HPDE6-E6E7 (cell line): ENCODE measurements around the gene MTHFD2.
A peak's percentile ranks its signal among the peaks of the same experiment; 100 is the strongest.
"Not testable (repeated sequence)": the region's sequence is repeated elsewhere in the genome, so short reads cannot be mapped to it uniquely, and the experiment has no call there.

Source experiments
- DNase-seq: peaks from one replicate; pipeline ENCODE4 v3.0.0; 2011; ENCODE audit warnings: missing footprints; ENCODE audit errors: extremely low spot score

MTHFD2 gene

DNA sequence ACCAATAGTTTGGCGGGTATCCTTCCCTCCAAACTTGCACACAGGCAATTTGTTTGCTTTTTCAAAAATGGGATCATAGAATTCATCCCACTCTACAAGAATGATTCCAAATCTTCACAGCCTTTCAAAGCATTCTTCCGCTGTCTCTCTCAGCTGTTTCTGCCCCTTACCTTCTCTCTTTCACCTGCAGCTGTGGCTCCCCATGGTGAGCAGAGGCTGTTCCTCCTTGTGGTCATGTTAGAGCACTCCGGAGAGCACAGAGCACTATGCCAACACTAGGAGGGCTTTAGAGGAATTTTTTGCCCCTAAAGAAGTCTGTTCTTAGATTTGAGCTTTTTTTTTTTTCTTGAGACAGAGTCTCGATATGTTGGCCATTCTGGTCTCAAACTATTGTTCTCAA, 30.4 kb downstream of the MTHFD2 start:
- DNase-seq: no peak

DNA sequence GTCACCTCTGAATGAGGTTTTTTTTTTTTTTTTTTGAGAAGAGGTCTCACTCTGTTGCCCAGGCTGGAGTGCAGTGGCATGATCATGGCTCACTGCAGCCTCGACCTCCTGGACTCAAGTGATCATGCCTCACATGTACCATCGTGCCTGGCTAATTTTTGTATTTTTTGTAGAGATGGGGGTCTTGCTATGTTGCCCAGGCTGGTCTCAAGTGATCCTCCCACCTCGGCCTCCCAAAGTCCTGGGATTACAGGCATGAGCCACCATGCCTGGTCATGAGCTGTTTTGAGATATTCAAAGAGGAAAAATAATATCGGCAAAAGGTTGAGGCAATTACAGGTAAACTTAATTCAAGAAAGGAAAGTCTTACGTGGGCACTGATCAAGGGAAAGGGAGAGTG, 31.4 kb downstream of the MTHFD2 start:
- not testable (repeated sequence) for DNase-seq

DNA sequence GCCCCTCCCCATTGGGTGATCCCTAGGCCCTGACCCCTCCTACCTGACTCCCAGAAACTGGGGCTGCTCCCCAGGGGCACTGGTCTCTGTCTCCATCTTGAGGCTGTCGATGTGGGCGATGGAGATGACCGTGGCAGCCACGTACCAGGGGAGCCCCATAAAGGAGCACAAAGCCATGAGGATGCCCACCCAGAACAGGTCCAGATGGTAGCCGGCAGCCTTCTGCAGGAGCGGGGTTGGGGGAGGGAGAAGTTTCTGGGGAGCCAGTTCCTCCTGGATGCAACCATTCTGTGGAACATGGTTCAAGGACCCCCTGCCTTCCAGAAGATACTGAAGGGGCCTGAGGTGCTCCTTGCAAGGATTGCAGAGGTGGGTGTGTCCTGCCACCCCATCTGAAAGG, 34.0 kb downstream of the MTHFD2 start:
- no peak for DNase-seq

DNA sequence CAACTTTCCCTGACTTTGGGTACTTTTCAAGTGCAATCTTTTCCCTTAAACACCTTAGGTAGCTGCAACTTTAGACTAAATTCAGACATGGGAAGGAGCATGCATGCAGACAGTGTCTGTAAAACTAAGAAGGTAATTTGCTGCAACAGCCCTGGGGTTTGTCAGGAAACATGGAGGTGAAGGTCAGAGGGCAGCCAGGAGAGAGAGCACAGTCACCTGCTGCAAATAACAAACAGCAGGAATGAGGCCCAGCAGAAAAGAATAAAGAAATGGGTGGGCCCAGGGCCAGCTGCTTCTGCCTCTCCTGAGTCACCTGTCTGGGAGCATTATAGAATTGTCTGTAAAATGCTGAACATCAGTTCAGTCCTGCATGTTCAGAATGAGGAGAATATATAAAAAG, 35.2 kb downstream of the MTHFD2 start:
- no peak for DNase-seq

DNA sequence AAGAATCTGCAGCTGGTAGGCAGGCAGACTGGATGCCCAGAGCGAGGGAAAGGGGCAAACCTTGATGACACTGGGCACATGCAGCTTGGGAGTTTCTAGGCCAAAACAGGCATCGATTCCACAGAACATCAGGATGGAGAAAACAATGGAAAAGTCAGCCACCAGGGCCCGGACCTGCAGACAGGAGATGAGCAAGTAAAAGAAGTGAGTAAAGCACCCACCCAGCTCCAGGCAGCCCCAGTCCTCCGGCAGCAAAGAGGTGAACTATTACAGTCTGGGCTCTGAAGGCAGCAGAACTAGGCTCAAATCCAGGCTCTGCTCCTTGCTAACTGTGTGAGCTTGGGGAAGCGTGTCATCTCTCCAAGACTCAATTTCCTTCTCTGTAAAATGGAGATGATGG, 36.6 kb downstream of the MTHFD2 start:
- no peak for DNase-seq

DNA sequence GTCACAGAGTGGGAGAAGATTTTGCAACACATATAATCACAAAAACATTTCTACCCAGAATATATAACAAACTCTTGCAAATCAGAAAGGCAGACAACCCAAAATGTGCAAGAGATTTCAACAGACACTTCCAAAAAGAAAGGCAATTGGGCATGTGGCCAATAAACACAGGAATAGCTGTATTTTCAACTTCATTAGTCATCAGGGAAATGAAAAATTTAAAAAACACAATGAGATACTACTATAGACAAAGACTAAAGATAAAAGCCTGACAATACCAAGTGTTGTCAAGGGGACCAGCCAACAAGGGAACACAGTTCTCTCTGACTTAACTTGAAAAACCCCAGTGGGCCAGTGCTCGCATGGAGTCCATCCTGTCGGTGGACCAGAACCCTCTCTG, 40.5 kb downstream of the MTHFD2 start:
- DNase-seq: no peak

DNA sequence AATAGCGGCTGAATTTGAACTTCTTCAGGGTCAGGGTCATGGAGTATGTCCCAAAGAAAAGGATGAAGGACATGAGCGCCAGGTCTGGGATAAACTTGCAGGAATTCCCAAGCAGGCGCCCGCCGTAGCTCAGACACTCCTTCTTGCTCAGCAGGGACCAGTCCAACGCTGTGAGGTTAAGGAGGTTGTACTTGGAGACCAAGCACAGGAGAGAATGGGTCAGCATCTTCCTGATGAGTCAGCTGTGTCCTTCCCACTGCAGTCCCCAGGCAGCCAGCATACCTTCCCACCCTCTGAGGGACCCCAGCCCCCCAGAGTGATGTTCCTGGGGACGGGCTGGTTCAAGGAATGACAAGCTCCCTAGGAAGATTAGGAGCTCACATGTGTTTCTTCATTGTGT, 40.9 kb downstream of the MTHFD2 start:
- DNase-seq: no peak

DNA sequence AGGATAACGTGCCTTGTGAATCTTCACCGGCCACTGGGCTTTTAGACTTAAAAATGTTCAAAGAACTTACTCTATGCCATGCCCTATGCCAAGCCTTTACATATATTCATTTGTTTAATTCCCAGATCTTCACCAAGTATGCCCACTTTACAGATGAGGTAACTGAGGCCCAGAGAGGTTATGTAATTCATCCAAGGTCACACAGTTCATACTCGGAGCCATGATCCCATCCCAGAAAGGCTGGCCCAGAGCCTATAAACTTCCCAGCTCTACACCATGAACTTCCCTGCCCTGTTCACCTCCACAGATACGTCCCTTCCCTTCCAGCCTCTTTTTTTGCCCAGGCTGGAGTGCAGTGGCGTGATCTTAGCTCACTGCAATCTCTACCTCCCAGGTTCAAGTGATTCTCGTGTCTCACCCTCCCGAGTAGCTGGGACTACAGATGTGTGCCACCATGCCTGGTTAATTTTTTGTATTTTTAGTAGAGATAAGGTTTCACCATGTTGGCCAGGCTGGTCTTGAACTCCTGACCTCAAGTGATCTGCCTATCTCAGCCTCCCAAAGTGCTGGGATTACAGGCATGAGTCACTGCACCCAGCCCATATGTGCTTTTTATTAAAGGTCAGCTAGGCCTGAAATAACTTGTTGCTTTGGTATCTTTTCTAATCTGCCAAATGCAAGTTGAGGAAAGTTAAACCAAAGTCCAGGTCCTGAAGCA, 44.1 kb downstream of the MTHFD2 start:
- no peak for DNase-seq

DNA sequence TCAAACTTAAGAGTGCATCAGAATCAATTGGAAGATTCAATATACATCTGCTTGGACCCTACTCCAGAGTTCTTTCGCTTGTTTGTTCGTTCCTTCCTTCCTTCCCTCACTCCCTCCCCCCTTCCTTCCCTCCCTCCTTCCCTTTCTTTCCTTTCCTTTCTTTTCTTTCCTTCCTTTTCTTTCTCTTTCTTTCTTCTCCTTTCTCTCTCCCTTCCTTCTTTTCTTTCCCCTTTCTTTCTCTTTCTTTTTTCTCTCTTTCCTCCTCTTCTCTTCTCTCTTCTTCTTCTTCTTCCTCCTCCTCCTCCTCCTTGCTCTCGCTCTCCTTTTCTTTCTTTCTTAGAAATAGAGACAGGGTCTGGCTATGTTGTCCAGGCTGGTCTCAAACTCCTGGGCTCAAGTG, 45.9 kb downstream of the MTHFD2 start:
- DNase-seq: no peak

DNA sequence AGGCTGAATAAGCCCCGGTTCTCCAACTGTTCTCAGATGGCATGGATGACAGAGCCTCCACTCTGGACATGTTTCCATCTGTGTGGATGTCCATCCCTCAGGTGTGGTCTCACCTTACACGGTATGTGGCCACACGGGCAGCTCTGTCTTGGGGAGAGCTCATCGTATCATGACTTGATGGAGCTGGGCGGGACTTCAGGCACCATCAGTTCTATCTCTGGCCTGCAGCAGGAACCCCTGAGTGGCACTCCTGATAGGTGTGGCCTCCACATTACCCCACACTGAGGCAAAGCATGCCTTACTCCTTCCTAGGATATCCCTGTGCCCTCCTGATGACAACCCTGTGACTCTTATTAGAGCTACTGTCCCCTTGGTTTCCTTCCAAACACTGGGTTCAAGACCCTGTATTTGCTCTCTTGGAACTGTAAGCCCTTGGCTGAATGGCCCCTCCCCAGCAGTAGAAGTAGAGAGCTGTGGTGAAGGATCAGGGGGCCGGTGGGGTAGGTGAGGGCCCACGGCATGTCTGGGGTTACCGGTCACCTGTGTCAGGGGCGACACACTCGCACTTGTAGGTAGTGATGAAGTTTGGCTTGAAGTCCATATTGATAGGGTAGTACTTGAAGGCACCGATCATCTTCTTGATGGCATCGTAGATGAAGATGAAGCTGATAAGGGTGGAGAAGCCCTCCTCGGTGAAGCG, 48.2 kb downstream of the MTHFD2 start:
- no peak for DNase-seq

DNA sequence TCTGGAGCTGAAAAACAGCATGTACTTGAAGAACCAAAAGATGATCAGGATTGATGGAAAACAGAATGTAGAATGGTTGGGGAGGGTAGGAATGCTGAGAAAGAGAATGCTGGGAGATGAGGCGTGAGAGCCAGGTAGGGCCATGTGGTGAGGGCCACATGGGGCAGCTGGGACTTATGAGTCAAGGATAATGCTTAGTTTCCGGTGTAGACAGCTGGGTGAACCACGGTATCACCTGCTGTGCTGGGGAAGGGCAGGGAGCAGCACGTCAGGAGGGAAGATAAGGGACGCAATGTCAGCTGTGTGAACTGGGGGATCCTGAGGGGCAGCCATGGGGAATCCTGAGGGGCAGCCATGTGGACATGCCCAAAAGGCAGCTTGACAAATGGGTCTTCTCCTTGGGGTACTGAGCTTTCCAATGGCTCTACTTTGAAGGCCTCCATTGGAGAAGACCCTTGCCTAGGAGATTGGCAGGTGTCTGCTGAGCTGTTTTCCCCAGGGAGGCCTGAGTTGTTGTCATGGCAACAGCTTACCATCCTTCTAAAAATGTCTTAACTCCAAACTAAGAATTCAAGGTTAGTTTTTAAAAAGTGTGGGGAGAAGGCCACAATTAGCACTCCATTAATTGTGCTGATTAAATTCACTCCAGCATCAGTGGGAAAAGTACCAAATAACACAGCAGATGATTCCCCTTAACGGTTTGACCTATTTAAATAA, 51.1 kb downstream of the MTHFD2 start:
- DNase-seq: no peak

DNA sequence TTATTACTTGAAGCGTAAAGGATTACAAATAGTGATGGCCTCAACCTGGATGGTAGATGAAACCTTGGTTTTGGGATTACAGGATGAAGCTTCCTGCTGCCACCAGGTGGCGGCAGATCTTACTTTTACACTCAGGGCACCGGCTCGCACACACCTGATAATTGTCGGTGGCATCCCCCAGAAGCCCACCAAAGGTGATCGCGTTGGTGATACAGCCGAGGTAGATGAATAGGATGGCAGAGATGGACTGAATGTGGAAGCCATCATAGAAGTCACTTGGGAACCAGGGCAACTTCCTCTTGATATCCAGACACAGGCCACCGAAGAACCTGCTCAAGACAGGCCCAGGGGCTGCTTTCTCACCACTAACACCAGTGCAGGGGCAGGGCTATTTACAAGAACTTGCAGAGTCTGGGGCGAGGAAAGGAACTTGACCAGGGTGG, 51.8 kb downstream of the MTHFD2 start:
- peak; percentile 57 for DNase-seq

DNA sequence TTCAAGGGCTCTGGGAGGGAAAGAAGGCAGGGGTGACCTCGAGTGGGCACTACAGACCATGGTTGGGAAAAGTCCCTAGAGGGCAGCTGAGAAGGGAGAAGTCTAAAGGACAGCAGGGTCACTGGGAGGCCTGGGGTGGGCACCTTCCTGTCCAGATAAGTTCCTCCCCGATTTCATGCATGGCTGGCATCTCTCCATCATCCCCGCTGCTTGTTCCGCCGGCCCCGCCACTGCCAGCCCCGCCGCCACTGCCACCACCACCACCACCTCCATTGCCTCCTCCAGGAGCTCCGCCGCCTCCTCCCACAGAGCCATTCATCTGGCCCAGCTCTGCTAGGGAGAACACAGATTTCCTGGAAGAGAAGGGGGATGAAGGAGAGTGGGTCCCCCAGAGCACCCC, 53.6 kb downstream of the MTHFD2 start:
- no peak for DNase-seq

DNA sequence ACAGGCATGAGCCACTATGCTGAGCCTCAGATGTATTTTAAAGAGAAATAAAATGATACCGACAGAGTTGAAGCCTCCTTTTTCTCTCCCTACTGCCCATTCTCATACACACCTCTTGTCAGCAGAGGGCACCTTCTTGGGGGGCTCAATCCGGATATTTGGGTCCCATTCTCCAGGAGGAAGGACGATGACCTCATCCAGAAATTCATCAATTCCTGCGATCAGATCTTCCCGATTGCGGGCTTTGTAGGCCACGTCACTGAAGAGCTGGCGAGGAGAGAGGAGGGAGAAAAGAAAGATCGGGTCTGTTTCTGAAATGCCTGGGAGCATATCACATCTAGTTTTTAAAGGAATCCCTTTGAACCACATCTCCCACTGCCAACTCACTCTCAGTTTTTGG, 54.4 kb downstream of the MTHFD2 start:
- DNase-seq: no peak

DNA sequence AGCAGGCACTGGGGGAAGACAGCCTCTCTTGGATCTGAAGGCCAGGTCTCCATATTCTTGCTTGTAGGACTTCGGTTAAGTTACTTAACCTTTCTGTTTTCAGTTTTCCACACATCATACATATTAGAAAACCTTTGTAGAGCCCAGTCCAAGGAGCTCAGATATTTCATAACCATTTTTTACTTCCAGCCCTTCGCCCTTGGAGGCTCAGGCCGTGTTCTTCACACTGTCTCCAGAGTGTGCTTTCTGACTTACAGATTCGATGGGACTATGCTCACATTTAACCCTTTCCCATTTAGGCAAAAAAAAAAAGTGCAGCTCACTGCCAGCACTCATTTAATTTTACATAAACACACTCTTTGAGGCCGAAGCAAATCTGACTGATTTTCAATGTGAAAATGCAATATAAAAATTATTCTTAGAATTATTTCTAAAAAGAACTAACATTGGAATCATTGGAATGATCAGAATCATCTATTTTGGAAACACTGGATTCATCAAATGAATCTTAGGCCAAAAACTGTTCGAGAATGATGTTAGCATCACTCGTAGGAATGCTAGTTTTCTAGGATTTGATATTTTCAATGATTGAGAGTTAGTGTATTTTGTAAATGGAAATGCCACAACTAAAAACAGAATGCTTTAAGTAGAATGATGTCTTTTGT, 55.0 kb downstream of the MTHFD2 start:
- DNase-seq: no peak

DNA sequence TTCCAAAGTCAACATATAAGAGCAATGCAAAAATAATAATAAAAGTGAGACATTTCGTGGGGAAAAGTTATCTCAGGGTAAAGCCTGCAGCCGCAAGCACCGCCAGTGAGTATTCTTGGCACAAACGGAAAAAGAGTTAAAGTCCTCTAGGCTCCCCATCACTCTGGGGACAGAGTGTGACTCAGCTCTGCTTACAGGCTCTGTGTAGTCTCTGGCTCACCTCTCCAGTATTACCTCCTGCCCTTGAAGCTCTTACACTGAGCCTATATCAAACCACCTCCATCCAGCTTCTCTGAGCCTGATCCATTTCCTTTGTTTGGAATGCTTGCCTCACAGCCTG, 55.5 kb downstream of the MTHFD2 start:
- no peak for DNase-seq

DNA sequence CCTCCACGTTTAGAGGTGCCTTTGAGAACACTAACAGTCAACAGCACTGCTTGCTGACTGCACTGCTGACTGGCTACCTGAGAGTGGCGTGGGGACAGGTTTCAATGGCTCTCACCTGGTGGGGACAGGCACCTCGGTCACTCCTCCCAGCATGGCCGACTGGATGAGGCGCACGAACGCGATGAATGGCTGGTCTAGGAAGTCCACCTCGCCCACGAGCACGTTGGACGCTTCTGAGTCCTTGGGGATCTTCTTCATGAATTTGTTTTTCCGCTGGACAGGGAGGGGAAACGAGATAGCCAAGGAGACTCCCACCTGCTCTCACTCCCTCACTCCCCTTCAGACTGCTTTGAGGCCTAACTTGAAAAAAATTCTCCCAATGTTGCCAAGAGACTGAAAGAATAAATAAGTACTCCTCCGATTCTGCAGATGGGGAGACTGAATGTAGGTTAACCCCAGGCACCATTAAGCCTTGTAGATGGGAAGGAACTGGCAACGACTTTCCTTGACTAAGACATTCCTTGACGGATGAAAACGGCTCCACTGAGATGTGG, 57.3 kb downstream of the MTHFD2 start:
- DNase-seq: no peak

DNA sequence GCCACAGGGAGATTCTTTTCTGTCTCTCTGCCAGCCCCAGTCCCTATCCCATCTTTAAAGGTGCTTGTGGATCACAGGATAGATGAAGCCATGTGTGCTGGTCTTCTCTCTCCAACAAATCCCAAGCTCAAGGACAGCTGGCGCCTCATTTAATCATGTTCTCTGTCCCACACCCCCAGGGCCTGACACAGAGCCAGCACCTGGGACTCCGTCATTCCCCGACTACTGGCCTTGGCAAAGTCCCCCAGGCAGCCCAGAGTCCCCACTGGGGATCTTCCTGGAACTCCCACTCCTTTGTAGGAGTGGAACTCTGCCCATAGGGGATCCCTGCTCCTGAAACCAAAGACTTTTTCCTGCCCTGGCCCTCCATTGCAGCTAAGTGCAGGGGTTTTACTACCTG, 60.8 kb downstream of the MTHFD2 start:
- DNase-seq: no peak

DNA sequence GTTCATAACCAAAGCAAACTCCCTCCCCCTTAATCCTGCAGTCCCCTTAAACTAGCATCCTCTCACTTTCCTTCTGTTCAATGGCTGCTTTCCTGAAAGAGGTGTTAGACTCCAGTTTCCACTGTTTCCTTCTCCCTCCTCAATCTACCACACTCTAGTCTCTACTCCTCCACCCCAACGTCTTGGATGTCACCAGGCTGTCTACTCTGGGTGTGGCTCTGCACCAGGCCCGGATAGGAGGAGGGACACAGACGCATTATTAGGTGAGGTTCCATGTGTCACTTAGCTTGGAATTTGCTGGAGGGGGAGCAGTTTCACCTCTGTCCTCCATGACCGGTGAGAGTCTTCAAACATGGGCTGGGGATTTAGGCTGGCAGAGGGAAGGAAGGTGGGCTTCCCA, 61.3 kb downstream of the MTHFD2 start:
- DNase-seq: no peak

DNA sequence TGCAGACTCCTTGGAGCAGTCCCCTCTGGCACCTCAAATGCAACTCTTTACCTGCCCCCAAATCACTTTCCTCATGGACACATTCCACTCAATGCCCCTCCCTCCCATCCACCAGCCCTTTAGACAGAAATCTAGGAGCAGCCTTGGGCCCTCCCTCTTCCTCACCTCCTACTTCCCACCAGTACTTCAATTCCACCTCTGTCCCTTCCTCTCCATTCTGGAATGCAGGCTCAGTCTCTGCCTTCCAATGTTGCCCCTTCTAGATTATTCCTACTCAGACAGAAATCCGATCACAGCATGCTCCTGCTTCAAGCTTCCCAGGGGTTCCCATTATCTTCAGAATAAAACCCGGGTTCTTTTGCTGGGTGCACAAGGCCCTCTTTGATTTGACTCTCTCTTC, 62.1 kb downstream of the MTHFD2 start:
- DNase-seq: no peak

DNA sequence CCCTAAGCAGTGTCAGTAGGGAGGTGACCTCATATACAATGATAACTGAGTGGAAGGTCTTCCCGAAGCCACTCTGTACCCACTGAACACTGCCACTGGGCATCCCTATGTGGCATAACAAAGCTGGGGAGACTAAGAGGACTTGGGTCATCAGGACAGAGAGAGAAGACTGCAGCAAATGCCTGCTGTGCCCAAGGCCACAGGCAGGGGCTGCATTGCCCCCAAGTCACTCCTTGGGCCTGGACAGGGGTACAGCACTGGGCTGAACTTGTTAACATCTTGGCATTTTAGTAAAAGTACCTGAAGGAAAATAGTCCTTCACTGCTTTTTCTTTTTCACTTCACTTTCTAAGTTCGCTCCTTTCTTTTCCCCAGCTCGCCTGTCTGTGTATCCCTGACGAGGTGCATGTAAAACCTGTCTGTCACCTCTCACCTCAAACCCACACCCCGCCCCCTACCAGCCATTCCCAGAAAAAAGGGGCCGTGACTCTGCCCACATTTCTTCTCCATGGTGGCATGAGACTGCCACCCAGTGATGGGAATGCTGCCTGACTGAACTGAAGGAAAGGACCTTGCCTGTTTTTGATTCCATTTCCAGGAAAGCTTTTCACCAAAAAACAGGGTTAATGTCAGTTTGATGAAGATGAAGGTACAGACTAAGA, 62.9 kb downstream of the MTHFD2 start:
- DNase-seq: peak; percentile 56

DNA sequence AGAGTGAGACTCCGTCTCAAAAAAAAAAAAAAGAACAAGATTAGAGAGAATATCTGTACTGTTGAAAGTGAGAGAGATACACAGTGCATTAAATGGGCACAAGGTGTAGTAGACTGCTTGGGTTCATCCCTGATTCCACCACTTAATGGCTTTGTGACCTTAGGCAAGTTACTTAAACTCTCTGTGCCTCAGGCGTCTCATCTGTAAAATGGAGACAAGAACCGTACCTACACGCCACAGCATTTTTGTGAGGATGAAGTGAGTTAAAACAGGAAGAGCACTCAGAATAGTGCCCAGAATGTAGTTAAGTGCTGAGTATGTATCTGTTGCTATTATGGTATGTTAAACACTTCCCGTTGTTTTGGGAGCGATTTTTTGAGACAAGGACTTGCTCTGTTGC, 64.3 kb downstream of the MTHFD2 start:
- no peak for DNase-seq
